ENCODE data around the gene FAM20C. TPM values are rescaled to one million over a fixed set of nuclear protein-coding genes. Genes with fewer than 3 reads are reported as not detected.

Gene FAM20C
- total RNA-seq, 3 donors from 2014 or later = 20.7 to 47.7 (median 26.5) TPM

DNA sequence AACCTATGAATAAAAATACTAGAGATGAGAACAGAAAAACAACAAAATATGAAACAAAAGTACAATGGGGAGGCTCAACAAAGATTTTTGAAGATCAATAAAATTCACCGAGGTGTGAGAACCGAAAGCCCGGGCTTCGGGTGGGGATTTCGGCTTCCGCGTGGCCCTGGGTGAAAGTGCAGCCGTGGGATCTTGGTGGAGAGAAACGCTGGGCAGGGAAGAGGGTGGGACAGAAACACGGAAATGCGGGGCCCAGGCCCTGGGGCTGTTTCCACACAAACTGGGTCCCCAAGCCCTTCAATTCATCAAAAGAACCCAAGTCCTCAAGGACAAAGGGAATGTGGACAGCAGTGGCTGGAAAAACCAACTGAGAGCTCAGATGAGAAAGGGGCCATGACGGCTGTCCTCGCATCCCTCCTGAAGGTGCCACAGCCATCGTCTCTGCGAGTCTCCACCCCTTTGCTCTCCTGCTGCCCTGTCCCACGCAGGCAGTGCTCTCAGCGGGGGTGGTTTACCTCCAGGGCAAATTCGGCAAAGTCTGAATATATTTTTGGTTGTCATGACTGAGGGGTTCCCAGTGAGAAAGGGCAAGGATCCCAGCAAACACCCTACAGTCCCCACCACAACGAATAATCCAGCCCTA, 117.3 kb downstream of the FAM20C start:
- DNase-seq (peak in 1 of 3 donors; percentile 12), ATAC-seq (no peak)
- Histone ChIP-seq H3K36me3 (ENCODE audit: low read depth) (no peaks in the 10 kb centered on the region), H3K4me1 (ENCODE audit: low read depth) (no peaks in the 10 kb centered on the region), H3K9me3 (no peaks in the 10 kb centered on the region), H3K4me3 (no peak overlapping the region)
- intact Hi-C loops (cut with DNase I, micrococcal nuclease) = no loop called here
- TF ChIP-seq, protein P1, sequence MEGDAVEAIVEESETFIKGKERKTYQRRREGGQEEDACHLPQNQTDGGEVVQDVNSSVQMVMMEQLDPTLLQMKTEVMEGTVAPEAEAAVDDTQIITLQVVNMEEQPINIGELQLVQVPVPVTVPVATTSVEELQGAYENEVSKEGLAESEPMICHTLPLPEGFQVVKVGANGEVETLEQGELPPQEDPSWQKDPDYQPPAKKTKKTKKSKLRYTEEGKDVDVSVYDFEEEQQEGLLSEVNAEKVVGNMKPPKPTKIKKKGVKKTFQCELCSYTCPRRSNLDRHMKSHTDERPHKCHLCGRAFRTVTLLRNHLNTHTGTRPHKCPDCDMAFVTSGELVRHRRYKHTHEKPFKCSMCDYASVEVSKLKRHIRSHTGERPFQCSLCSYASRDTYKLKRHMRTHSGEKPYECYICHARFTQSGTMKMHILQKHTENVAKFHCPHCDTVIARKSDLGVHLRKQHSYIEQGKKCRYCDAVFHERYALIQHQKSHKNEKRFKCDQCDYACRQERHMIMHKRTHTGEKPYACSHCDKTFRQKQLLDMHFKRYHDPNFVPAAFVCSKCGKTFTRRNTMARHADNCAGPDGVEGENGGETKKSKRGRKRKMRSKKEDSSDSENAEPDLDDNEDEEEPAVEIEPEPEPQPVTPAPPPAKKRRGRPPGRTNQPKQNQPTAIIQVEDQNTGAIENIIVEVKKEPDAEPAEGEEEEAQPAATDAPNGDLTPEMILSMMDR (IDR thresholded peaks at IDR 0.05) = no peak

Other genes starting within 250 kb of the FAM20C start
- under 1 TPM in 1 of 3 donors, not detected in 2; 0.43 TPM for gene FOXL3, start 97.6 kb downstream of the FAM20C start, total RNA-seq